Neural crest cell (in vitro differentiated cells): Measurements from ENCODE around the gene FSTL4. TPM values are rescaled to one million over a fixed set of nuclear protein-coding genes. Genes with fewer than 3 reads are reported as not detected.
"Not testable (repeated sequence)": the region's sequence is repeated elsewhere in the genome, so short reads cannot be mapped to it uniquely, and the experiment has no call there.

ENCODE experiments used
- DNase-seq: peaks from one replicate; pipeline ENCODE4 v3.0.0; 2021; ENCODE audit warnings: low read depth, mixed read lengths, low spot score
- H3K27ac Mint-ChIP-seq: one replicate; pipeline ENCODE4 v1.8.0; 2021; ENCODE audit warnings: mild to moderate bottlenecking, mixed read lengths; ENCODE audit not compliant: unreplicated experiment
- H3K27me3 Mint-ChIP-seq: 2 replicates; pipeline ENCODE4 v1.8.0; 2021; ENCODE audit warnings: low read depth, mild to moderate bottlenecking, mixed read lengths
- H3K36me3 Mint-ChIP-seq: 2 replicates; pipeline ENCODE4 v1.8.0; 2021; ENCODE audit warnings: low read depth, mild to moderate bottlenecking, mixed read lengths
- H3K4me1 Mint-ChIP-seq: 2 replicates; pipeline ENCODE4 v1.8.0; 2021; ENCODE audit warnings: mixed read lengths
- H3K4me3 Mint-ChIP-seq: one replicate; pipeline ENCODE4 v1.8.0; 2021; ENCODE audit warnings: mild to moderate bottlenecking, mixed read lengths
- H3K9me3 Mint-ChIP-seq: 2 replicates; pipeline ENCODE4 v1.8.0; 2021; ENCODE audit warnings: mixed read lengths
- total RNA-seq: library from RNA; stranded (reverse); gene quantifications from 2 replicates; pipeline ENCODE4 v1.2.1, GENCODE V29; 2021
- TF ChIP-seq, protein P1 (sequence below): fragments of 200-600 bp; sonication (generic); conservative IDR thresholded peaks from 2 replicates; pipeline ENCODE4 v1.5.0; 2021; ENCODE audit warnings: antibody characterized with exemption, mild to moderate bottlenecking

FSTL4 gene
- total RNA-seq, 1 donor from 2014 or later = 2.0 TPM

DNA sequence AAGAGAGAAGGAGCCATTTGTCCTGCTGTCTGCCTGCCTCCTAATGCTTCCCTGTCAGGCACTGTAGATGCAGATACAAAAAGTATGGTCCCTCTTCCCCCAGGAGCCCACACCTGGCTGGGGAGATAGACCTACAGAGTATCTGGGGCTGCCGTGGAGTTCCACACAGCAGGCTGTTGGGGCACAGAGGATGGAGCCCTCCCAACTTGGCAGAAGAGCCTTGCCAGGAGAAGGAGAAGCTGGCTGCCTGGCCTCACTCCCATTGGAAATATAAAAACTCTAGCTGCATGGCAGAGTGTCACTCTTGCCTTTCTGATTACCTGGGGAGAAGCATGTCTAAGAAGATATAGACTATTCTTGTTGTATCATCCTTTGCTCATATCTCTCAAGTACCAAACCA is 160.4 kb downstream of the FSTL4 start:
- TF ChIP-seq, protein P1, sequence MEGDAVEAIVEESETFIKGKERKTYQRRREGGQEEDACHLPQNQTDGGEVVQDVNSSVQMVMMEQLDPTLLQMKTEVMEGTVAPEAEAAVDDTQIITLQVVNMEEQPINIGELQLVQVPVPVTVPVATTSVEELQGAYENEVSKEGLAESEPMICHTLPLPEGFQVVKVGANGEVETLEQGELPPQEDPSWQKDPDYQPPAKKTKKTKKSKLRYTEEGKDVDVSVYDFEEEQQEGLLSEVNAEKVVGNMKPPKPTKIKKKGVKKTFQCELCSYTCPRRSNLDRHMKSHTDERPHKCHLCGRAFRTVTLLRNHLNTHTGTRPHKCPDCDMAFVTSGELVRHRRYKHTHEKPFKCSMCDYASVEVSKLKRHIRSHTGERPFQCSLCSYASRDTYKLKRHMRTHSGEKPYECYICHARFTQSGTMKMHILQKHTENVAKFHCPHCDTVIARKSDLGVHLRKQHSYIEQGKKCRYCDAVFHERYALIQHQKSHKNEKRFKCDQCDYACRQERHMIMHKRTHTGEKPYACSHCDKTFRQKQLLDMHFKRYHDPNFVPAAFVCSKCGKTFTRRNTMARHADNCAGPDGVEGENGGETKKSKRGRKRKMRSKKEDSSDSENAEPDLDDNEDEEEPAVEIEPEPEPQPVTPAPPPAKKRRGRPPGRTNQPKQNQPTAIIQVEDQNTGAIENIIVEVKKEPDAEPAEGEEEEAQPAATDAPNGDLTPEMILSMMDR = no peak
- Mint-ChIP-seq H3K4me1 (peaks cover 12% of the 10 kb centered on the region), H3K27ac (no peak overlapping the region), H3K36me3 (no peaks in the 10 kb centered on the region), H3K4me3 (no peak overlapping the region), H3K9me3 (no peaks in the 10 kb centered on the region), H3K27me3 (no peaks in the 10 kb centered on the region)
- DNase-seq = no peak

DNA sequence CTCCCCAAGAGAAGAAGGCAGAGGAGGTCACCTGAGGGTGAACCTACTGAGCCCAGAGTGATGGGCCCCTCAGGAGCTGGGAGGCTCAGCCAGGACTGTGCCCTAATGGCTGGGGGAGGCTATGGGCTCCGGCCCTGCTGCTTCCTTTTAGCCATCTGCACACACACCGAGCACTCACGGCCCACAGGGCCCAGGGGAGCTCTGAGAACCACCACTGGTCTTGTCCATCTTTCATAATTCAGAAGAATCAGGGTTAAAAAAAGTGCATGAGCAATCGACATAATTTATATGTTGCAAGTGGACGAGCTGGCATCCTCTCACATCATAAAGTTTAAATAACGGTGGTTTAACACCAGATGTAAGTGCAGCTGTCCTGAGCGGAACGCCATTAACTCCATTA is 162.1 kb downstream of the FSTL4 start:
- DNase-seq = no peak
- H3K9me3 Mint-ChIP-seq = no peaks in the 10 kb centered on the region
- H3K36me3 Mint-ChIP-seq = no peaks in the 10 kb centered on the region
- H3K27ac Mint-ChIP-seq = no peak overlapping the region
- H3K4me3 Mint-ChIP-seq = no peak overlapping the region
- H3K27me3 Mint-ChIP-seq = no peaks in the 10 kb centered on the region
- H3K4me1 Mint-ChIP-seq = peaks cover 6% of the 10 kb centered on the region
- TF ChIP-seq, protein P1 = no peak

DNA sequence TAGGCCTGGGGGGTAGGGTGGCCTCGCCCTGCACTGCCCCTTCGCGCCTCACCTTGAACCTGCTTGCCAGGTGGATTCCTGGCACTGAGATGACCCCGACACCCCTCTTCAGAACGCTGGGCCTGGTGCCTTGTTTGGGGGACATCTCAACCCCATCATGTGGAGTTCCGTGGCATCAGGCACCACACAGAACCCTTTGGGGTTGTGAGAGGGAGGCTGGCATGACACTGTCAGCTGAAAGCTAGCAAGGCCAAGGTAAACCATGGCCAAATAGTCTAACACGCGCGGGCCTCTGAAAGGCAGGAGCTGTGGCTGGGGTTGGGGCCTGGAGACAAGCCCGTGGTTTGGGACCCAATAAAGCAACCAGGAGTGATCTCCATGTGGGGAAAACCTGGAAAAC is 163.2 kb downstream of the FSTL4 start:
- H3K36me3 Mint-ChIP-seq = no peaks in the 10 kb centered on the region
- H3K4me1 Mint-ChIP-seq = peaks cover 6% of the 10 kb centered on the region
- no peak overlapping the region for H3K27ac Mint-ChIP-seq
- no peaks in the 10 kb centered on the region for H3K27me3 Mint-ChIP-seq
- no peak for DNase-seq
- H3K4me3 Mint-ChIP-seq = no peak overlapping the region
- TF ChIP-seq, protein P1 = no peak
- H3K9me3 Mint-ChIP-seq = no peaks in the 10 kb centered on the region

DNA sequence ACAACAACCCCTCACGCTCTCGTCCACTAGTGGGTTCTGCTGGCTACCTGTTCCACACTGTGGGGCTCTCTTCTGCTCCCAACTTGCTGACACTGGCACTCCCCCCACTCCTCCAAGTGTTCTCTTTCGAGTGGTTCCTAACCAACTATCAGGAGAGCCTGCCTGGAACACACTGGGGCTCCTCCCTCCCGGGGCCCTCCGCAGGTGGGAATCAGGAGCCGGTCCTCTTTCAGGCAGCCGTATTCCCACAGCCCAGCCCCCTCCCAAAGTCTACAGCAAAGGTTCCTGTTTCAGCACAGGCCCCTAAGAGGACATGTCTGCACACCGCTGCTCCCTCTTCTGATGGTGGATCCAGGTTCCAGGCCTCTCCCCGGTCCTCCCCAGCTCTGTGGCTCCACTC is 165.9 kb downstream of the FSTL4 start:
- DNase-seq = no peak
- Mint-ChIP-seq H3K27me3 (no peaks in the 10 kb centered on the region), H3K4me3 (no peak overlapping the region), H3K27ac (no peak overlapping the region), H3K4me1 (peaks cover 6% of the 10 kb centered on the region), H3K9me3 (no peaks in the 10 kb centered on the region), H3K36me3 (no peaks in the 10 kb centered on the region)
- TF ChIP-seq, protein P1 = no peak

DNA sequence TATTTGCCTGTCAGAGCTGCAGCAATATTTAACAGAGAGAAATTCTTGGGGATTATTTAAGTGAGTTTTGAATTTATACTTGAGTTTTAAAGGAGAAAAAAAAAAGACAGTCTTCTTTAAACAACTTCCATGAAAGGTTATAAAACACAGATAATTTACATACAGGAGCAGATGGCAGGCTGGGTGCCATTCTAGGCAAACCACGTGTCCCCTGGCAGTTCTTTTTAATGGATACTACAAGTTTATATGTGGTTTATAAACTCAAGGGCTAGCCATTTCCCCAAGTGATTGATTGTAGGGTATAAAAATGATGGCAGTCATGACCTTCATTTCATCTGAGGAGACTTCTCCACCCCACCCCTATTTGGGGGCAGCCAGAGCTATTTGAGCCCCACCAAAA is 166.6 kb downstream of the FSTL4 start:
- no peak for DNase-seq
- H3K4me1 Mint-ChIP-seq = peaks cover 6% of the 10 kb centered on the region
- no peaks in the 10 kb centered on the region for H3K9me3 Mint-ChIP-seq
- no peaks in the 10 kb centered on the region for H3K36me3 Mint-ChIP-seq
- no peak overlapping the region for H3K27ac Mint-ChIP-seq
- H3K4me3 Mint-ChIP-seq = no peak overlapping the region
- H3K27me3 Mint-ChIP-seq = no peaks in the 10 kb centered on the region
- TF ChIP-seq, protein P1 = no peak

DNA sequence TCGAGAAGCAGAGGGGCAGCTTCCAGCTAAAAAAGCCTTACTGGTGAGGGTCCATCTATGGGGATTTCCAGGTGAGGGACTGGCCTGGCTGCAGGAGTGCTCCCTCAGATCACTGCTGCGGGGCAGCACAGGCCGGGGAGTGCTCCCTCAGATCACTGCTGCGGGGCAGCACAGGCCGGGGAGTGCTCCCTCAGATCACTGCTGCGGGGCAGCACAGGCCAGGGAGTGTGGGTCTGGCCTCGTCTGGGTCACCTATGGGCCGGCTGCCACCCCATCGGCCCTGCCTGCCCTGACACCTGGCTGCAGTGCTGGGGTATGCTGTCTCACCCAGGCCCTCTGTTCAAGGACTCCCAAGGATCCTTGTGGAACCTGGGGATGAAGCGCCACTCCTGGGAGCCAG is 167.1 kb downstream of the FSTL4 start:
- not testable (repeated sequence) for H3K27me3 Mint-ChIP-seq, H3K9me3 Mint-ChIP-seq

More for the DNA sequence above, 167.1 kb downstream of the FSTL4 start:
- H3K36me3 Mint-ChIP-seq, H3K27ac Mint-ChIP-seq, DNase-seq, H3K4me3 Mint-ChIP-seq, H3K4me1 Mint-ChIP-seq: not testable (repeated sequence)
